HG03039 (cell line): ENCODE measurements around the gene HDAC2.
"Not testable (repeated sequence)": the region's sequence is repeated elsewhere in the genome, so short reads cannot be mapped to it uniquely, and the experiment has no call there.

ENCODE experiments used
- ATAC-seq: cut with Tn5 transposase; IDR thresholded peaks from one replicate; pipeline ENCODE4 v1.9.1; 2021; ENCODE audit warnings: mild to moderate bottlenecking, moderate library complexity; ENCODE audit not compliant: unreplicated experiment

The HDAC2 gene

GRCh38 chr6:113976806-113977205, 5.9 kb upstream of the HDAC2 start:
- no peak for ATAC-seq

- ATAC-seq: no peak
Measured at GRCh38 chr6:113971741-113972140, 793 bp upstream of the HDAC2 start.

- peak; percentile 33 for ATAC-seq
Measured at GRCh38 chr6:113969888-113970804, 802 bp downstream of the HDAC2 start.

- no peak for ATAC-seq
Measured at GRCh38 chr6:113968472-113968871, 2.5 kb downstream of the HDAC2 start.

- ATAC-seq: no peak
Measured at GRCh38 chr6:113967777-113968176, 3.2 kb downstream of the HDAC2 start.

GRCh38 chr6:113960795-113961194, 10.2 kb downstream of the HDAC2 start:
- no peak for ATAC-seq

- no peak for ATAC-seq
Measured at GRCh38 chr6:113959235-113959634, 11.7 kb downstream of the HDAC2 start.

- no peak for ATAC-seq
Measured at GRCh38 chr6:113954653-113955052, 16.3 kb downstream of the HDAC2 start.

GRCh38 chr6:113953346-113953745, 17.6 kb downstream of the HDAC2 start:
- ATAC-seq: no peak

GRCh38 chr6:113949499-113949898, 21.4 kb downstream of the HDAC2 start:
- no peak for ATAC-seq

GRCh38 chr6:113944701-113945100, 26.2 kb downstream of the HDAC2 start:
- ATAC-seq: no peak

GRCh38 chr6:113939825-113940224, 31.1 kb downstream of the HDAC2 start:
- ATAC-seq: no peak

- peak; percentile 79 for ATAC-seq
Measured at GRCh38 chr6:113936093-113936934, 34.6 kb downstream of the HDAC2 start.

GRCh38 chr6:113934101-113934500, 36.8 kb downstream of the HDAC2 start:
- ATAC-seq: no peak

- ATAC-seq: not testable (repeated sequence)
Measured at GRCh38 chr6:113931907-113932306, 39.0 kb downstream of the HDAC2 start.

- no peak for ATAC-seq
Measured at GRCh38 chr6:113930183-113930582, 40.8 kb downstream of the HDAC2 start.

- no peak for ATAC-seq
Measured at GRCh38 chr6:113927001-113927400, 43.9 kb downstream of the HDAC2 start.

- ATAC-seq: no peak
Measured at GRCh38 chr6:113925378-113925777, 45.6 kb downstream of the HDAC2 start.

GRCh38 chr6:113924312-113924723, 46.6 kb downstream of the HDAC2 start:
- ATAC-seq: no peak

GRCh38 chr6:113923526-113923925, 47.4 kb downstream of the HDAC2 start:
- ATAC-seq: no peak

GRCh38 chr6:113921299-113921904, 49.5 kb downstream of the HDAC2 start:
- ATAC-seq: no peak
